H1 (cell line): ENCODE results near the gene UGT1A8. TPM values are rescaled to one million over a fixed set of nuclear protein-coding genes. Genes with fewer than 3 reads are reported as not detected.

Source experiments
- ASH2L ChIP-seq: fragments of 200-600, 300-600 bp; sonication (generic); IDR thresholded peaks from one replicate; pipeline ENCODE4 v1.7.1; 2017; ENCODE audit warnings: low read length
- CBX8 ChIP-seq: fragments of 300-800, 300-1000 bp; sonication (generic); IDR thresholded peaks from 2 replicates; pipeline ENCODE4 v1.7.1; 2016; ENCODE audit warnings: low read depth, low read length, borderline replicate concordance
- CHD2 ChIP-seq: IDR thresholded peaks from 2 replicates; pipeline ENCODE4 v1.6.1; 2012; ENCODE audit warnings: low read length, improper control_type of control experiment
- CHD7 ChIP-seq: fragments of 300-600 bp; sonication (generic); IDR thresholded peaks from 2 replicates; pipeline ENCODE4 v1.7.1; 2012; ENCODE audit warnings: low read length, moderate library complexity, mild to moderate bottlenecking, inconsistent platforms; ENCODE audit not compliant: insufficient replicate concordance
- EZH2 ChIP-seq: fragments of 200-600 bp; sonication (generic); IDR thresholded peaks from 2 replicates; pipeline ENCODE4 v1.7.1; 2012; ENCODE audit warnings: low read depth, mild to moderate bottlenecking, moderate library complexity, low read length, inconsistent platforms; ENCODE audit not compliant: severe bottlenecking
- GABPA ChIP-seq: IDR thresholded peaks from 2 replicates; pipeline ENCODE4 v1.6.1; 2011; ENCODE audit warnings: mild to moderate bottlenecking, low read length, moderate library complexity, borderline replicate concordance; ENCODE audit not compliant: insufficient read depth
- PHF8 ChIP-seq: fragments of 200-600 bp; sonication (generic); conservative IDR thresholded peaks from 2 replicates; pipeline ENCODE4 v1.7.1; 2012; ENCODE audit warnings: low read depth, mild to moderate bottlenecking, inconsistent platforms, low read length, moderate library complexity
- RBBP5 ChIP-seq: IDR thresholded peaks from 2 replicates; pipeline ENCODE4 v1.7.1; 2012; ENCODE audit warnings: low read depth, mild to moderate bottlenecking, inconsistent platforms, low read length, moderate library complexity, borderline replicate concordance
- SIRT6 ChIP-seq: IDR thresholded peaks from one replicate; pipeline ENCODE4 v1.7.1; 2012; ENCODE audit warnings: low read length, inconsistent platforms
- SP2 ChIP-seq: IDR thresholded peaks from 2 replicates; pipeline ENCODE4 v1.6.1; 2012; ENCODE audit warnings: mild to moderate bottlenecking, low read length, inconsistent platforms
- SRF ChIP-seq: IDR thresholded peaks from 2 replicates; pipeline ENCODE4 v1.6.1; 2011; ENCODE audit warnings: mild to moderate bottlenecking, low read depth, low read length, moderate library complexity
- TBP ChIP-seq: IDR thresholded peaks from 2 replicates; pipeline ENCODE4 v1.6.1; 2011; ENCODE audit warnings: low read depth, low read length, improper control_type of control experiment
- TEAD4 ChIP-seq: IDR thresholded peaks from 2 replicates; pipeline ENCODE4 v1.6.1; 2012; ENCODE audit warnings: low read depth, low read length, inconsistent platforms, mixed read lengths
- polyA plus RNA-seq, 7 experiments: library from polyadenylated mRNA; depleted of rRNA in 3 of 7; stranded (reverse) in 5 of 7; unstranded in 2 of 7; fragments of >200 nt in 5 of 7; fragments of 200-250 nt in 2 of 7; gene quantifications; 1 replicate in 5 of 7; 2 replicates in 1 of 7; 4 replicates in 1 of 7; pipeline versions ENCODE4 v1.2.1 to v1.2.3, GENCODE V29; 2011 to 2013; ENCODE audit warnings: missing spikeins in 2 of 7, mixed read lengths in 2 of 7
- total RNA-seq: library from RNA; stranded (reverse); fragmentation: NEBNext Ultra II Directional; extraction: Animal tissue kit (Norgen Biotek cat#: 25700); gene quantifications from 2 replicates; pipeline ENCODE4 v1.2.1, GENCODE V29; 2021

Gene UGT1A8
- total and polyA plus RNA-seq, 2 of the 8 experiments (the other 6 are each of a cell fraction or from before 2014, with no cell fraction given) = not detected

- no peak for TF ChIP-seq CHD7
- TF ChIP-seq RBBP5 = no peak
- TF ChIP-seq SIRT6 = no peak
- TF ChIP-seq TEAD4 = no peak
- no peak for TF ChIP-seq TBP
- TF ChIP-seq CBX8 = no peak
- no peak for TF ChIP-seq PHF8
- no peak for TF ChIP-seq ASH2L
- TF ChIP-seq CHD2 = no peak
- TF ChIP-seq EZH2 = no peak
- TF ChIP-seq SP2 = no peak
- no peak for TF ChIP-seq SRF
- TF ChIP-seq GABPA = no peak
Observed at GRCh38 chr2:233773854-233774253, 156.4 kb downstream of the UGT1A8 start (continued).
